ENCODE measurements around the gene RELN. TPM values are rescaled to one million over a fixed set of nuclear protein-coding genes. Genes with fewer than 3 reads are reported as not detected.

RELN gene
- total RNA-seq, 1 donor, result under 0.01 TPM

DNA sequence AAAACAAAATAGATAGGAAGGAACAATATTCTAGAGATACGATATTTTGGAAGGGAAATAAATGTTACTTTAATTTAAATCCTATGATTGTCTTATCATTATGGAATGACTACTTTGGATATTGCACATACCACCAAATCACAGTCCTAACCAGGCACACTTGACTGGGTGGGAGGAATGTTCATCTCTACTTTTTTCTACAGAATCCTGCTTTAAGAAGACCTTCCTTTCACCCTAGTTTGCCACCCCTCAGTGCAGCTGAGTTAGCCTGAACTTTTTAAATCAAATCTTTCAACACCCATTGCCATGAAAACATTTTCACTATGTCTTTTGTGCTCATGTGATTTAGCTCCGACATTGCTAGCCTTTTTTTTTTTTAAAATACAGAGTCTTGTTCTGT lies 38.1 kb downstream of the RELN start:
- no peak for DNase-seq (ENCODE audit: low read depth)
- no peak overlapping the region for H3K4me3 ChIP-seq (ENCODE audit: low read depth, low read length)
- TF ChIP-seq, protein P1, sequence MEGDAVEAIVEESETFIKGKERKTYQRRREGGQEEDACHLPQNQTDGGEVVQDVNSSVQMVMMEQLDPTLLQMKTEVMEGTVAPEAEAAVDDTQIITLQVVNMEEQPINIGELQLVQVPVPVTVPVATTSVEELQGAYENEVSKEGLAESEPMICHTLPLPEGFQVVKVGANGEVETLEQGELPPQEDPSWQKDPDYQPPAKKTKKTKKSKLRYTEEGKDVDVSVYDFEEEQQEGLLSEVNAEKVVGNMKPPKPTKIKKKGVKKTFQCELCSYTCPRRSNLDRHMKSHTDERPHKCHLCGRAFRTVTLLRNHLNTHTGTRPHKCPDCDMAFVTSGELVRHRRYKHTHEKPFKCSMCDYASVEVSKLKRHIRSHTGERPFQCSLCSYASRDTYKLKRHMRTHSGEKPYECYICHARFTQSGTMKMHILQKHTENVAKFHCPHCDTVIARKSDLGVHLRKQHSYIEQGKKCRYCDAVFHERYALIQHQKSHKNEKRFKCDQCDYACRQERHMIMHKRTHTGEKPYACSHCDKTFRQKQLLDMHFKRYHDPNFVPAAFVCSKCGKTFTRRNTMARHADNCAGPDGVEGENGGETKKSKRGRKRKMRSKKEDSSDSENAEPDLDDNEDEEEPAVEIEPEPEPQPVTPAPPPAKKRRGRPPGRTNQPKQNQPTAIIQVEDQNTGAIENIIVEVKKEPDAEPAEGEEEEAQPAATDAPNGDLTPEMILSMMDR (IDR thresholded peaks at IDR 0.05; ENCODE audit: insufficient read depth, low read depth, low read length), result no peak

DNA sequence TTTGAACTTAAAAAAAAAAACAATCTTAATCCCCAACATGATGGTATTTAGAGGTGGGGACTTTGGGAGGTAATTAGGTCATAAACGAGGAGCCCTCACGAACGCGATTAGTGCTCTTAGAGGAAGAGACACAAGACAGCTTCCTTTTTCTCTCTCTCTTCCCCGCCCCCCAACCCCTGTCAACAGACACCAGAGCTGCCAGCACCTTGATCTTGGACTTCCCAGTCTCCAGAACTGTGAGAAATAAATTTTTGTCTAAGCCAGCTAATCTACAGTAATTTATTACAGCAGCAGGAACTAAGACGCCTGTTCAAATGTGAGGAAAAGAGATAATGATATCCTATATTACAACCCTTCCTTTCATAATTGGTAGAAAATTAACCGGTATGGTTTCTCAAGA lies 40.1 kb downstream of the RELN start:
- no peak for DNase-seq (ENCODE audit: low read depth)
- H3K4me3 ChIP-seq (ENCODE audit: low read depth, low read length), result no peak overlapping the region
- TF ChIP-seq, protein P1 (IDR thresholded peaks at IDR 0.05; ENCODE audit: insufficient read depth, low read depth, low read length), result no peak

DNA sequence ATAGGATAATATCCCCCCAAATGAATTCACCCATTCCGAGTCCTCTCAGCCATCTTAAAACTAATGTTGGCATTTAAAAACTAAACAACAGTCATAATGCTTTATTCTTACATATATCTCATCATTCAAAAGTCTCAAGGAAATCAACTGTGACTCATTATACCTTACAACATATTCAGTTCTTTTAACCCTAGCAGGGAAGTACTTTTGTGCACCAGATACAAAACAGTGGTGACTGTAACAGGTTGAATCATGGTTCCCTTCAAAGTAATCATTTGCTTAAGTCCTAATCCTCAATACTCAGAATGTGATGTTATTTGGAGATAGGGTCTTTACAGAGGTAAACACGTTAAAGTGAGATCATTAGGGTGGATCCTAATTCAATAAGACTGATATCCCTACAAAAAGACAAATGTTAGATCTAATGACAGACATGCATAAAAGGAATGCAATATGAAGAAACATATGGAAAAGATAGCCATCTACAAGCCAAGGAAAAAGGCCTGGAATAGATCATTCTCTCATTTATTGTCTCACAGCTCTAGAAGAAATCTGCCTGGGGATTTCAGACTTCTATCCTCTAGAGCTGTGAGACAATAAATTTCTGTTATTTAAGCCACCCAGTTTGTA lies 42.3 kb downstream of the RELN start:
- DNase-seq (ENCODE audit: low read depth), result no peak
- TF ChIP-seq, protein P1 (IDR thresholded peaks at IDR 0.05; ENCODE audit: insufficient read depth, low read depth, low read length), result no peak
- no peak overlapping the region for H3K4me3 ChIP-seq (ENCODE audit: low read depth, low read length)

DNA sequence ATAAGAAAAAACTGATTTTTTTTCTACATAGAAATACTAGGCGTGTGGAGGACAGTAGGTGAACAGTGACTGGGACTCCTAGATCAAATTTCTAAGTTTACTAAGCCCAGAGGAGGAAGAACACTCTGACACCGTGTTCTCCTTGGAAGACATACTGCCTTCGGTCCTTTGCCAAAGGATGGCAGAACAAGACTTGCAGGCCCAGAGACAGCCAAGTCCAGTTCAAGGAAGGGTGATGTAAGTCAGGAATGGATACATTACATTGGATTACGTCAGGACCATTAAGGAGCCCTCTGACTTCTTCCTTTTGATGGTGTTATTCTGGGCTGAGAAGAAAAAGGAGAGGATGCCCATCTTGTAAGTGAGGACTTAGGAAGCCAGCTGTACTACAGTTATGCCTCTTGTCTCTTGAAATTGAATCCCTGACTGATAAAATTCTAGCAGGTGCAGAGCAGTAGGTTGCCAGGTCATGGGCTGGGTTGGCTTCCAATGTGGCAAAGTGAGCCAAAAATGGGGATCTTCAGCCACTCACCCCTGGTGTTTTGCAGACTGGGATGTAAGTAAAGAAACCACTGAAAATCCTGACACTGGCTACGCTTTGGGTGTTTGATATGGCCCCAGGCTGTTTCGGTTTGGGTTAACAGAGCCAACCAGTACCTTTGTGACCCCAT lies 45.1 kb downstream of the RELN start:
- no peak for DNase-seq (ENCODE audit: low read depth)
- TF ChIP-seq, protein P1 (IDR thresholded peaks at IDR 0.05; ENCODE audit: insufficient read depth, low read depth, low read length), result no peak
- H3K4me3 ChIP-seq (ENCODE audit: low read depth, low read length), result no peak overlapping the region

DNA sequence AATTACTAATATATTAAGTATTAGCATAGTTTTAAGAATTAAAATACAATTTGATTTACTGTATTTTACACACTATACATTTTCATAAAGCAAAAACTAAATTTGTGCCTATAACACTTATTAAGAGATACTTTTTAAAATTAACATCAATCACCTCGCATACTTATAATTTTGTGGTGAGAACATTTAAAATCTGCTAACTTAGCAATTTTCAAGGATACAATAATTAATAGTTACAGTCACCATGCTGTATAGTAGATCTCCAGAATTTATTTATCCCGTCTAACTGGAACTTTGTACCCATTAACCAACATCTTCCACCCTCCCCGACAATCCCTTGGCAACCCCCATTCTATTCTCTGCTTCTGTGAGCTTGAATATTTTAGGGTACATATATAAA lies 47.5 kb downstream of the RELN start:
- DNase-seq (ENCODE audit: low read depth), result no peak
- TF ChIP-seq, protein P1 (IDR thresholded peaks at IDR 0.05; ENCODE audit: insufficient read depth, low read depth, low read length), result no peak
- no peak overlapping the region for H3K4me3 ChIP-seq (ENCODE audit: low read depth, low read length)

DNA sequence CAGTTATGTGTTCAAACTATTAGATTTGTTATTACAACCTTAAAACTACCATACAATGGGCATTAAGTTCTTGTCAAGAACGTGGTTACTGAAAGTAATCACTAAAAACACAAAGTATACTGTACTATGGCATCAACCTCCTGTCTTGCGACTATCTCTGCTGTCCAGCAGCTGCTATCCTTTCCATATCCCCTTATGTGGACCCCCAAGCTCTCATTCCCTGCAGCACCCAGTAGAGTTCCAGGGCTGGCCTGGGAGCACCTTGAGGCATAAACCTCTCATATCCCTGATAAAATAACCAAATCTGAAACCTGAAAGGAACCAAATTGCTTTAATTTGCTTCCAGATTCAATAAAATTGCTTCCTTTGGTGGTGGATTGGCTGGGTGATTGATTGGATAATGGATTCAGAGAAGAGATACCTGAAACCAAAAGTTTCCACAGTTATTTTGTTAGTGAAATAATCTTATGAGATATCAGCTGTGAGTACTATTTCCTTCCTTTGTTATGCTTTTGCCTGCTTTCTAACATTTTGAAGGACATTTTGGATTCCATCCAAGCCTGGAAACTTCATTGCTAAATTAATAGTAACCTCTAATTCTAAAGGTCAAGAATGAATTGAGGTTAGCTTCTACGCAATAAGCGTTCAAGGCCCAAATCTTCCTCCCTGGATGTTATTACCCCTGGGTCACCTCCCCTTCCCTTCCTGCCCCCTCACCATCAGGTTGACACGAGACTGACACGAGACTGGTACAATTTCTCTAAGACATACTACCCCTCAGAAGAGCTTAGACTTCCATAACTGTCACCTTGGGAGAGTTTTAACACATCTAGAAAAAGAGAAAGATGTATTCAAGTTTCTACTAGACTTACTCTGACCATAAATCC lies 48.8 kb downstream of the RELN start:
- TF ChIP-seq, protein P1 (IDR thresholded peaks at IDR 0.05; ENCODE audit: insufficient read depth, low read depth, low read length), result no peak
- DNase-seq (ENCODE audit: low read depth), result no peak

More for the DNA sequence above, 48.8 kb downstream of the RELN start:
- no peak overlapping the region for H3K4me3 ChIP-seq (ENCODE audit: low read depth, low read length)

All from fibroblast of villous mesenchyme (primary cell).